Spleen (tissue), 11 donors: ENCODE data around the gene LMNB1. TPM values are rescaled to one million over a fixed set of nuclear protein-coding genes. Genes with fewer than 3 reads are reported as not detected.

Source experiments
- DNase-seq: peaks from one replicate; pipeline ENCODE4 v3.0.0-alpha.2; 2020
- H3K27ac ChIP-seq, 8 donors: fragments of 200-600 bp; sonication (generic) in 7 of 8; 1 replicate in 4 of 8; 2 replicates in 4 of 8; pipeline versions ENCODE4 v1.5.0 to v1.8.0; 2016 to 2021; ENCODE audit warnings: inconsistent platforms in 4 of 8, mild to moderate bottlenecking in 4 of 8, moderate library complexity in 1 of 8
- H3K27me3 ChIP-seq, 7 donors: fragments of 200-600 bp; sonication (generic) in 6 of 7; replicated peaks in 1 of 7; 1 replicate in 4 of 7; 2 replicates in 3 of 7; pipeline versions ENCODE4 v1.5.0 to v1.8.0; 2016 to 2021; ENCODE audit warnings: inconsistent platforms in 3 of 7, mild to moderate bottlenecking in 1 of 7
- H3K36me3 ChIP-seq, 6 donors: fragments of 200-600 bp; sonication (generic) in 5 of 6; 1 replicate in 4 of 6; 2 replicates in 2 of 6; pipeline versions ENCODE4 v1.5.0 to v1.8.0; 2016 to 2021; ENCODE audit warnings: inconsistent platforms in 2 of 6
- H3K4me1 ChIP-seq, 6 donors: fragments of 200-600 bp; sonication (generic) in 5 of 6; 1 replicate in 3 of 6; 2 replicates in 3 of 6; pipeline versions ENCODE4 v1.5.0 to v1.8.0; 2016 to 2021; ENCODE audit warnings: inconsistent platforms in 3 of 6
- H3K4me3 ChIP-seq, 8 donors: fragments of 200-600 bp; sonication (generic) in 7 of 8; 1 replicate in 4 of 8; 2 replicates in 4 of 8; pipeline versions ENCODE4 v1.5.0 to v1.8.0; 2016 to 2021; ENCODE audit warnings: inconsistent platforms in 4 of 8, mild to moderate bottlenecking in 4 of 8, moderate library complexity in 2 of 8
- H3K9me3 ChIP-seq, 8 donors: fragments of 200-600 bp; sonication (generic) in 7 of 8; 1 replicate in 4 of 8; 2 replicates in 4 of 8; pipeline versions ENCODE4 v1.5.0 to v1.8.0; 2016 to 2021; ENCODE audit warnings: inconsistent platforms in 4 of 8
- POLR2A ChIP-seq, 3 donors: fragments of 450-650 bp; IDR thresholded peaks; one replicate each; pipeline ENCODE4 v1.5.1; 2017; ENCODE audit warnings: antibody characterized with exemption in 3 of 3, mild to moderate bottlenecking in 1 of 3
- POLR2AphosphoS5 ChIP-seq, 3 donors: sonication (generic); formaldehyde crosslinking; IDR thresholded peaks; one replicate each; pipeline ENCODE4 v1.5.1; 2017; ENCODE audit warnings: antibody characterized with exemption in 3 of 3
- WGBS, 5 donors: extraction: QIAGEN DNeasy Blood & Tissue Kit in 3 of 5; methylation state at CpG; one replicate each; pipeline versions ENCODE4 v1.1.5 to v1.1.7; 2013 to 2018; 5-methylcytosine and 5-hydroxymethylcytosine counted together
- intact Hi-C: fragments of 100-400 bp; cut with DNase I; formaldehyde crosslinking; loops from one replicate; pipeline ENCODE4 v1.15.0; 2023; ENCODE audit warnings: low total_unique reads
- polyA plus RNA-seq, 3 donors: library from polyadenylated mRNA; stranded (reverse); fragments of 200-250 nt; gene quantifications; one replicate each; pipeline ENCODE4 v1.2.1, GENCODE V29; 2013
- total RNA-seq, 7 donors: library from RNA; depleted of rRNA in 3 of 7; stranded (reverse); fragments of >200 nt in 3 of 7; fragmentation: NEBNext Ultra II Directional in 4 of 7; extraction: Animal tissue kit (Norgen Biotek cat#: 25700) in 4 of 7; gene quantifications; one replicate each; pipeline versions ENCODE4 v1.1.0 to v1.2.1, GENCODE V29; 2016 to 2021
- TF ChIP-seq, protein P1 (sequence below), 11 experiments: fragments of 200-600 bp in 7 of 11; fragments of 450-650 bp in 4 of 11; sonication (generic) in 4 of 11; IDR thresholded peaks in 8 of 11; conservative IDR thresholded peaks in 3 of 11; 1 replicate in 7 of 11; 2 replicates in 4 of 11; pipeline versions ENCODE4 v1.4.0 to v1.8.0; 2016 to 2021; ENCODE audit warnings: antibody characterized with exemption in 11 of 11, inconsistent platforms in 4 of 11, mild to moderate bottlenecking in 1 of 11
- donor health status: healthy with polysubstance abuse.
- donor health status: DM: no; HTN: no; CAD: no; lungs with moderate emphysema.
- donor health status: DM: no; HTN: no; CAD: no.
- donor health status: Bipolar disorder and iron deficiency.
- donor health status: healthy.
- donor health status: DM: no; HTN: no; CAD: no.
- donor health status: DM: yes; HTN: yes; CAD: no.

Gene LMNB1
- total and polyA plus RNA-seq, 10 donors: 7.5 to 68.8 (median 27.8) TPM

GRCh38 chr5:126830061-126830460, 53.1 kb downstream of the LMNB1 start:
- H3K4me3 ChIP-seq: no peak overlapping the region
- H3K27me3 ChIP-seq: no peaks in the 10 kb centered on the region
- intact Hi-C loops: loop anchor here (10.0 kb wide), 1 partner anchor 485 kb away; no protein-coding TSS in a partner anchor
- WGBS, 5 donors: 82 to 92% (median 90%) methylated on average over 5 of the region's 5 CpGs
- no peaks in the 10 kb centered on the region for H3K9me3 ChIP-seq
- peaks cover 0 to 6% (median 0%) of the 10 kb centered on the region in 6 donors for H3K4me1 ChIP-seq
- no peak for DNase-seq
- TF ChIP-seq POLR2AphosphoS5 (IDR thresholded peaks at IDR 0.05) (no peak), POLR2A (IDR thresholded peaks at IDR 0.05) (no peak)
- TF ChIP-seq, protein P1, sequence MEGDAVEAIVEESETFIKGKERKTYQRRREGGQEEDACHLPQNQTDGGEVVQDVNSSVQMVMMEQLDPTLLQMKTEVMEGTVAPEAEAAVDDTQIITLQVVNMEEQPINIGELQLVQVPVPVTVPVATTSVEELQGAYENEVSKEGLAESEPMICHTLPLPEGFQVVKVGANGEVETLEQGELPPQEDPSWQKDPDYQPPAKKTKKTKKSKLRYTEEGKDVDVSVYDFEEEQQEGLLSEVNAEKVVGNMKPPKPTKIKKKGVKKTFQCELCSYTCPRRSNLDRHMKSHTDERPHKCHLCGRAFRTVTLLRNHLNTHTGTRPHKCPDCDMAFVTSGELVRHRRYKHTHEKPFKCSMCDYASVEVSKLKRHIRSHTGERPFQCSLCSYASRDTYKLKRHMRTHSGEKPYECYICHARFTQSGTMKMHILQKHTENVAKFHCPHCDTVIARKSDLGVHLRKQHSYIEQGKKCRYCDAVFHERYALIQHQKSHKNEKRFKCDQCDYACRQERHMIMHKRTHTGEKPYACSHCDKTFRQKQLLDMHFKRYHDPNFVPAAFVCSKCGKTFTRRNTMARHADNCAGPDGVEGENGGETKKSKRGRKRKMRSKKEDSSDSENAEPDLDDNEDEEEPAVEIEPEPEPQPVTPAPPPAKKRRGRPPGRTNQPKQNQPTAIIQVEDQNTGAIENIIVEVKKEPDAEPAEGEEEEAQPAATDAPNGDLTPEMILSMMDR (IDR thresholded peaks at IDR 0.05 in 8 of 11, conservative IDR thresholded peaks at IDR 0.05 in 3 of 11): no peak
- H3K36me3 ChIP-seq: peaks cover 0 to 100% (median 55%) of the 10 kb centered on the region in 6 donors
- H3K27ac ChIP-seq: no peak overlapping the region

- no peak for DNase-seq
- peaks cover 0 to 6% (median 0%) of the 10 kb centered on the region in 6 donors for H3K4me1 ChIP-seq
- WGBS, 5 donors: 56 to 84% (median 79%) methylated on average over 1 of the region's 1 CpG
- H3K4me3 ChIP-seq: no peak overlapping the region
- peaks cover 0 to 100% (median 51%) of the 10 kb centered on the region in 6 donors for H3K36me3 ChIP-seq
- H3K27me3 ChIP-seq: no peaks in the 10 kb centered on the region
- H3K27ac ChIP-seq: no peak overlapping the region
- TF ChIP-seq POLR2AphosphoS5 (IDR thresholded peaks at IDR 0.05) (no peak), POLR2A (IDR thresholded peaks at IDR 0.05) (no peak)
- TF ChIP-seq, protein P1 (IDR thresholded peaks at IDR 0.05 in 8 of 11, conservative IDR thresholded peaks at IDR 0.05 in 3 of 11): no peak
- H3K9me3 ChIP-seq: no peaks in the 10 kb centered on the region
- intact Hi-C loops: loop anchor here (10.0 kb wide), 1 partner anchor 484 kb away; no protein-coding TSS in a partner anchor
These were observed 54.2 kb downstream of the LMNB1 start for GRCh38 chr5:126831156-126831555.

DNA sequence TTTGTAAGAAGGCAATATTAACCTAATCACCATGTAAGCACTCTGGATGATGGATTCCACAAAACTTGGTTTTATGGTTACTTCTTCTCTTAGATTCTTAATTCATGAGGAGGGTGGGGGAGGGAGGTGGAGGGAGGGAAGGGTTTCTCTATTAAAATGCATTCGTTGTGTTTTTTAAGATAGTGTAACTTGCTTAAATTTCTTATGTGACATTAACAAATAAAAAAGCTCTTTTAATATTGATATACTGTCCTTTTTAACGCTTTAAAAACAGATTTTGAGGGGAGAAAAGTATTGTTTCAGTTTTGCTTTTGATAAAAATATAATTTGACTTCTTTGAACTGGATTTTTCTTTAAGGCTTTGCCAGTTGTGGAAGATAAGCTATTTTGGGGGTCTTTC, 59.8 kb downstream of the LMNB1 start:
- Histone ChIP-seq H3K36me3 (peaks cover 0 to 76% (median 21%) of the 10 kb centered on the region in 6 donors), H3K9me3 (no peaks in the 10 kb centered on the region), H3K27ac (no peak overlapping the region), H3K4me3 (no peak overlapping the region), H3K4me1 (no peaks in the 10 kb centered on the region), H3K27me3 (no peaks in the 10 kb centered on the region)
- TF ChIP-seq POLR2A (IDR thresholded peaks at IDR 0.05) (no peak), POLR2AphosphoS5 (IDR thresholded peaks at IDR 0.05) (no peak)
- TF ChIP-seq, protein P1 (IDR thresholded peaks at IDR 0.05 in 8 of 11, conservative IDR thresholded peaks at IDR 0.05 in 3 of 11): no peak
- intact Hi-C loops: loop anchor here (10.0 kb wide), 1 partner anchor 478 kb away; no protein-coding TSS in a partner anchor
- no peak for DNase-seq
- 92 to 95% (median 95%) methylated on average over 2 of the region's 2 CpGs for WGBS, 5 donors

- WGBS, 5 donors: 94 to 98% (median 97%) methylated on average over 4 of the region's 4 CpGs
- intact Hi-C loops: loop anchor here (10.0 kb wide), 1 partner anchor 478 kb away; no protein-coding TSS in a partner anchor
- Histone ChIP-seq H3K36me3 (peaks cover 0 to 71% (median 19%) of the 10 kb centered on the region in 6 donors), H3K27me3 (no peaks in the 10 kb centered on the region), H3K9me3 (no peaks in the 10 kb centered on the region), H3K27ac (no peak overlapping the region), H3K4me1 (no peaks in the 10 kb centered on the region), H3K4me3 (no peak overlapping the region)
- no peak for DNase-seq
- TF ChIP-seq POLR2A (IDR thresholded peaks at IDR 0.05) (no peak), POLR2AphosphoS5 (IDR thresholded peaks at IDR 0.05) (no peak)
- TF ChIP-seq, protein P1 (IDR thresholded peaks at IDR 0.05 in 8 of 11, conservative IDR thresholded peaks at IDR 0.05 in 3 of 11): no peak
These were observed 60.3 kb downstream of the LMNB1 start for GRCh38 chr5:126837242-126837641.
